GM20431 (cell line): ENCODE results near the gene PIEZO2.

Experiments used
- in situ Hi-C: fragments of 300-500 bp; cut with MseI, MboI; formaldehyde crosslinking; loops from one replicate; pipeline ENCODE4 v1.15.0; 2020; ENCODE audit warnings: low sequenced_read_pairs; ENCODE audit not compliant: unreplicated experiment

Gene PIEZO2

DNA sequence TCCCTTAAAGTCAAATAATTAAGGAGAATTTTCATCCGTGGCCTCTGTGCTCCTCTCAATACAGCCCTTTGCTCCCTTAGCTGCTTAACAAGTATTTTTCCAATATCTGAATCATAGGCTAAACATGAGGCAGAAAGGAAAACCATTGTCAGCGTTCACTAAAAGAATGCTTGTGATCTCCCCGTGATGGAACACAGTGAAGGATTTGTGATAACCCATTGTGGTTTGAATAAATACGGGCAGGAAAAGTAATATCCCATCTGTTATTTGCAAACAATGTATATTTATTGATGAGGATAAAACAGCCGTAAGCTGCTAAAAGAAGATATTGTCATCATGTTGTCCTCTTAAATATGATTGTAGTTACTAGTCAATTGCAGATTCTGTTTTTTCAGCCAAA lies 365.4 kb downstream of the PIEZO2 start:
- in situ Hi-C loops: no loop called here

DNA sequence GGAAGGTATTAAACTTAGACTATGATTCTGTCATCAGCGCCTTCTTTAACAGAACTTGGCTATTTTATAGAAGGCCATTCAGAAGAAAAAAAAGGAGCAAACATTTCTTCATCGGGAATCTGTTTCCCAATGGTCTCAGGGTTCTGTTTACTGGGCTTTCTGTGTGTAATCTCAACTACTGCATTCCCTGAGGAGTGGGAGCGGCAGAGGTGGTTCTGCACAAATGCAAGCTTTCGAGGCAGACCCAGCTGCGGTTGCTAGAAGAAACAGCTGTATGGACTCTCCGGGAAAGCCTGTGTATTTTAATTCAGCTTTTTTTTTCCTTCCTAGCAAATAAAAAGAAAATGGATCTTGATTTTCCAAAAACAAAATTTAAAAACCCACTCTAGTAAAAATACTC lies 372.9 kb downstream of the PIEZO2 start:
- in situ Hi-C loops: no loop called here

DNA sequence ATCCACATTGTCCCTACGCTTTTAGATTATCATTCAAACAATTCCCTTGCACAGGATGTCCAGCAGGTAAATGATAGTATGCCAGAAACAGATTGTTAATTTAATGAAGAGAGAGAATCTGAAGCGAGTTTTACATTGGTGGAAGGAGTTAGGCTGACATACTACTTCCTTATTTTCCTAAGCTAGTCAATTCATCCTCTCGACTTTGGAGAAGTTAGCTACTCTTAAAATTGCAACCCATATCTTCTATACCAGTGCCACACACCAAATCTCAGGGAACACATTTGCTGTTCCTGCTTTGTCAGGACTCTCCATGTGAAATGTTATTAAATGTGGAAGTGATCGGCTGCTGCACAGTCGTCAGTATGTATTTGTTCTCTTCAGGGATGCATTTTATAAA lies 374.3 kb downstream of the PIEZO2 start:
- in situ Hi-C loops: no loop called here

DNA sequence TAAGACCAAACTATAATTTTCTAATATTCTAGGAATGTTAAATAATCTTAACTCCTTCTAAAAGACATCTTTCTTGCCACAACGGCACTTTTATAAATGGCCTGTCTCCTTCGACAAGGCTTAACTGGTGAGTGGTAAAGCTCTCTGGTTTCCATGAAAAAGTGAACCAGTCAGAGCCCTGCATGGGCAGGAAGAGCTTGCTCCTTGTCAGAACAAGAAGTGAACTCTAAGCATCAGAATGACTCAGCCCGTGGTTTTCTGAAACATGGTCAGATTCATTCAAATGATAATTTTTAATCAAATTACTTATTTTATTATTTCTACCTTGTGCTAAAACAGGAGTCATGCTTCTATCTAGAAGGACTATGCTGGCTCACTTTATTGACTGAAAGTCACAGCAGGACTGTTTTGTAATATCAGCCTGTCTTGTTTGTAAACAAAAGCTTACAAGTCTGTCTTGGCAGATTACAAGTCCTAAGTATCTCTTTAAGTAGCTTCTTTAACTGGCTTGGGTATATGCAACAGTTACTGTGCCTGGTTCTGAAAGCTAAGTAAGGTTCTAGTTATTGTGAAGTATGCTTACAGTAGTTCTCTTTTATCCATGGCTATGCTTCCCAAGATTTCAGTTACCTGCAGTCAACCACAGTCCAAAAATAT lies 378.2 kb downstream of the PIEZO2 start:
- in situ Hi-C loops: no loop called here

DNA sequence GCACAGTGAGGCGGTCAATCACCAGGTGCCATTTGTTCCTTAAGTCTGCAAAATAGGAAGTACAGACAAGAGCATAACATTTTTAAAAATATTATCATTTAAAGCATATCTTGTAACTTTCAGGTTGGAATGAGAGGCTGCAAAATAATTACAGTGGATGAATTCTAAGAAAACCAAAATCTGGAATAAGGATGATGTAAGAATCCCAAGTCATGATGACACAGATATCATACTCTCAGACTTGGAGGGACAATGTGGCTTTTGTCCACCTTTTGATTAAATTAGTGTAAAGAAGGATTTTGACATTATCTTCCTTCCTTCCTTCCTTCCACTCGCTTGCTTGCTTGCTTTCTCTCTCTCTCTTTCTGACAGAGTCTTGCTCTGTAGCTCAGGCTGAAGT lies 379.1 kb downstream of the PIEZO2 start:
- in situ Hi-C loops: no loop called here

DNA sequence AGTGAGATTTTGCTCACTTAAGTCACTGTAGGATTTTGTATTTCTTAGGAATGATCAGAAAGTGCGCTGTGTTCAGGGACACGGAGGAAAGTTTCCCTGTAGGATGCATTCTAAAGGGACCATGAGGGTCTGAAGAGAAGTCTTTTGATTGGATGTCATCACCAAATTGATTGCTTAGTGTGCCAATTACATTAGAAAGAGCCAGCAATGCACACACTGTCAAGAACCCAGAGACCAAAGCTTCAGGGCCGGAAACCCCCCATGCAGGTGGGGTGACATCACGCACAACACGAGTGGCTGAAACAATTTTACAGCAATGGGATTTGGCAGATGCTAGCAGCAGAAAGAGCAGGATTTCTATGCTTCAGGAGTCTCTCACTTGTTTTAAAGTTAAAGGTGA lies 381.1 kb downstream of the PIEZO2 start:
- in situ Hi-C loops: no loop called here

DNA sequence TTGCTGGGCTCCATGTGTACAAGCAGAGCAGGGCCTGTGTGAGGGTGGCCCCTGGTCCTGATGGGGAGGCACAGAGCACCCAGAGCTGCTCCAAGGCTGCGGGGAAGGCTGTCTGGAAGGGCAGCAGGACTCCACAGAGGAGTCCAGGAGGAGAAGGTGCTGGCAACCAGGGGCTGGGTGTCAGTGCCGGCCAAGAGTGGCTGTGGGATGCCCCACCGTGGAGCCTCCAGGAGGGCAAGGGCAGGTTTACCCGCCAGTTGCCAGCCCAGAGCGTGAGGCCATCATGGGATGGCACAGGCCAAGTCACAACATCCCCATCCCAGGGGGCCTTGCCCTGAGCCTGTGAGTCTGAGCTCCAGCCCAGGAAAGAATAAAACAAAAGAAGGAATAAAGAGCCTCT lies 381.7 kb downstream of the PIEZO2 start:
- in situ Hi-C loops: no loop called here

DNA sequence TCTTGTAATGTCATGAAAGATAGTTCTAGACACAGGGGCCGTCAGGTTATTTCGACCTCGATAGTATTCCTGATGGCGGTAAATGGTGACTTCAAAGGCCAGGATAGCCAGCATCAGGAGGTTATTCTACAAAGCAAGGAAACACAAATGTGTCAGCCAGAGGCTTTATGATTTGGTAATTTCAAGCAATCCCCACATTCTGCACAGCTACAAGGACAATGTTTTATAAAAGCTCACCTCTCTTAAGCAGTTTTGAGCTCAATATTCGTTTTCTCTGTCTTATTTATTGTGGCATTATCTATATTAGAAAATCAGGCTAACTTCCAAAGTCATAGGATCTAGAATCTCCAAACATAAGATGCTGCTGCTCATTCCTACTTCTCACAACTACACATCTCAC lies 388.4 kb downstream of the PIEZO2 start:
- in situ Hi-C loops: no loop called here

DNA sequence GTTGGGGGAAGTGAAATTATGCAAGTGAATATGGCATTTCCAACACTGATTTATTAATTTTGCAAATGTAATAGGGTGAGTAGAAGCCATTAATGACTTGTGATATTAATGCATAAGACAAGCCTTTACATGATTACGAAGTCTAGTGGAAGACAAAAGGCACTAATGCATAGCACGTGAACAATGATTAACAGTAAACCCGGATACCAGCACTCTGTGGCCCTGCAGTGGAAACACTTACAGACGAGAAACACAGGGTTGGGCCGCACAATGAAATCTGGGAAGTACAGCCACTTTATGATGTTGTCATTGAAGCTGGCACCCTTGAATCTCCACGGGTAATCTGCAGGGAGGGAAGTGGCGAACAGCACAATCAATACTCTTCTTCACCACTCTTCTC lies 390.1 kb downstream of the PIEZO2 start:
- in situ Hi-C loops: no loop called here

DNA sequence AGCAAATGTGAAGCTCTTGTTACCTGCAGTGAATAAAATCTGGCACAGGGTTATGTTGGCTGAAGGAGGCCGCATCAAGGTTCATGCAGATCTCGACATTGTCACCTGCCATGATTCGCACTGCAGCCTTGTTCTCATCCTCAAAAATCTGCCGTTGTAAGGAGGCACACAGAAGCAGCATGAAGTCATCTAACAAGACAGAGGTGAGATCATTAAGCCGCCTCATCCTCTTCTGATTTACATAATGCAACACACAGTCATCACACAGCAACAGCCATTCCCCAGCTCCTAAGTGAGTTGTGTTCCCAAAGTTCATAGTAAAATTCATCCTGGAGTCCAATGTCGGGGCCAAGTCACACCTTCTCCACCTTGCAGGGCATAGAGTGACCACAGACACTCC lies 391.4 kb downstream of the PIEZO2 start:
- in situ Hi-C loops: no loop called here

DNA sequence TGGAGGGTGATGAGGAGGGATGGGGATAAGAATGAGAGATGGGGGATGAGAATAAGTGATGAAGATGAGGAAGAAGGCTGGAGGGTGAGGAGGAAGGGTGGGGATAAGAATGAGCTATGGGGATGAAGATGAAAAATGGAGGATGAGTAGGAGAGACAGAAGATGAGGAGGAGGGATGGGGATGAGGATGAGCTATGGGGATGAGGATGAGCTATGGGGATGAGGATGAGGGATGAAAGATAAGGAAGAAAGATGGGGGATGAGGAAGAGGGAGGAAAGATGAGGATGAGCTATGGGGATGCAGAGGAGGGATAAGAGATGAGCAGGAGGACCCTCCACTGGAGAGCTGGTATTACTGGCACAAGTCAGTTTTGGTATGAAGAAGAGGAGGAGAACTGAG lies 392.0 kb downstream of the PIEZO2 start:
- in situ Hi-C loops: no loop called here

DNA sequence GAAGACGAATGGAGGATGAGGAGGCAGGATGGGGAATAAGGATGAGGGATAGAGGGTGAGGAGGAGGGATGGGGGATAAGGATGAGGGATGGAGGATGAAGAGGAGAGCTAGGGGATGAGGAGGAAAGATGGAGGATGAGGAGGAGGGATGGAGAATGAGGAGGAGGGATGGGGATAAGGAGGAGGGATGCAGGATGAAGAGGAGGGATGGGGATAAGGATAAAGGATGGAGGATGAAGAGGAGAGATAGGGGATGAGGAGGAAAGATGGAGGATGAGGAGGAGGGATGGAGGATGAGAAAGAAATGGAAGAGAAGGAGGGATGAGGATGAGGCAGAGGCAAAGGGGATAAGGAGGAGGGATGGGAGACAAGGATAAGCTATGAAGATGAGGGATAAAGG lies 393.5 kb downstream of the PIEZO2 start:
- in situ Hi-C loops: no loop called here

DNA sequence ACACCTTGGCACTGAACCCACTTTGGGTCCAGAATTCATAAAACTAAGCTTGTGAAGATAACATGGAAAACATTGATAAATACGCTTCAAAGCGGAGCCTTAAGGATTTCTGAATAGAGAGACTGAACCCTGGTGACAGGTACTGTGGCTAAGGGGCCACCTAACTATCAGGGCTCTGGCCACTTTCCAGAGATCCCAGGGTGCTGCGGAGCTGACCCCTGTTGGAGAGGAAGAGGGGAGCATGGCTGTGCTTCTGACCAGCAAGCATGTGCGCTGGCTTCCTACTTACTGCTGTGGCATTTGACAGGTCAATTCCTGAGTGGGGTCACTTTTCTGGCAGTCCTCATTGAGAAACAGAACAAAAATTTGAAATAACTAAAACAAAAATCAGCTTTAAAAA lies 395.2 kb downstream of the PIEZO2 start:
- in situ Hi-C loops: no loop called here

DNA sequence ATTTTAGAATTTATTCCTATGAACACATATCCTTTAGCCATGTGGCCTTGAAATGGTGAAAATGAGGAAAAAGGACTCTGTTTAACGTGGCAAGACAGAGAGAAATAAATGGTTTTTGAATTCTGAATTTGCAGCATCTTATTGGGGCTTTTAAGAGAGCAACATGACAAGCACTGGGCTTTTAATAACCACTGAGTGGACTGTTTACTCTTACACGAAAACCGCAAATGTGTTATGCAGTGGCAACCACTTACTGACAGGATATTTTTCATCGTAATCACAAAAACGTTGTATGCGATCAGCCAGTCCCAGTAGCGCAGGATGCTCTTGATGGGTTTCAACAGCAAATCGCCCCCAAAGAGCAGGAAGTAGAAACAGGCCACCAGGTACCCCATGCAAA lies 397.0 kb downstream of the PIEZO2 start:
- in situ Hi-C loops: no loop called here

DNA sequence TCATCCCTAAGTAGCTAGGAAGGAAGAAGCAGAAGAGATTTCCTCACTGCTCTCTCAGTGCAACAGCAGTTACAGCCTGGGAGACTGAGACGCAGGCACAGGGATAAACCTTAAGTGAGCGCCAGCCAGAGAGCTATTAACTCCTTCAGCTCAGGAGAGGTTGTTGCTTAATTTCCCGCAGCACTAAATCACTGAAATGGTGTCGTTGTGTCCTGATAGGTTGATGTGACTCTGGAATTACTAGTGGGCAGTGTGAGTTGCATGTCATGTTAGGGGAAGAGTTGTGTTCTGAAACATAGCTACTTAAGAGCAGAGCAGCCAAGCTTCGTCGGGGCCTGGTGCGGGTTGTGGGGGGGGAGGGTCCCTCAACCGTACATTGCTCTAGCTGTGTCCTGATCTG lies 397.7 kb downstream of the PIEZO2 start:
- in situ Hi-C loops: no loop called here

DNA sequence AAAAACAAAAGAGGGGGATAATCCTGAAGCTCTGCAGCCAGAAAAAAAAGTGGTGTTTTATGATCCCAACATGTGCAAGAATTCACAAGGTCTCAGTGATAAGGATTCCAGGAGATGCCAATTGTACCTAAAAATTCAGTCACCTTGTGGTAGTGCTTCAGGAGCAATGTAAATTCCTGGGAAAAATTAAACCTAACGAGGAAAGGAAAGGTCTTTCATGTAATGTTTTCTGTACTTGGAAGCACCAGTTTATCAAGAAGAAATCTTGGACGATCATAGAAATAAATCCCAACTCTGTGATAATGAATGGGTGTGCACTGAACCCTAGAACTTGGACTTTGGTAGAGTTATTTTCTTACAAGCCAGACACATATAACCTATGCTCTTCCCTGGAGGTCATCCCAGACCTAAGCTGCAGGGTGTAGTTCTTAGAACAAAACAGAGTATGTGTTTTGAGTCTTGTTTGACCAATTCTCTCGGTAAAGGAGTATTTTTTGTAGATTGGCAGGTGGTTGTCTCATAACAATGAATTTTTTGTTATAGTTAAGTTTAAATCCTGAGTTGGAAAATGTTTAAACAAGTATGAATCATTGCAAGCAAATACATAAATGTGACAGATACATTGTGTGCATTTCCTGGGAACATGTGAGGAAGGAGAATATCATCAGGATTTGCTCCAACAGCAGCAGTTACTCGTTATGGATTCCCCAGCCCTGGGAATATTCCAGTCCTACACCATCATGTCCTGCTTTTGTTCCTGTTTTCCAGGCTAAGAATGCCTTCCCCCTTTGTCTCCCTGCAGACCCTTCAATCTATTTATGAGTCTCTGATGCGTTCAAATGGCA lies 399.0 kb downstream of the PIEZO2 start:
- in situ Hi-C loops: no loop called here

DNA sequence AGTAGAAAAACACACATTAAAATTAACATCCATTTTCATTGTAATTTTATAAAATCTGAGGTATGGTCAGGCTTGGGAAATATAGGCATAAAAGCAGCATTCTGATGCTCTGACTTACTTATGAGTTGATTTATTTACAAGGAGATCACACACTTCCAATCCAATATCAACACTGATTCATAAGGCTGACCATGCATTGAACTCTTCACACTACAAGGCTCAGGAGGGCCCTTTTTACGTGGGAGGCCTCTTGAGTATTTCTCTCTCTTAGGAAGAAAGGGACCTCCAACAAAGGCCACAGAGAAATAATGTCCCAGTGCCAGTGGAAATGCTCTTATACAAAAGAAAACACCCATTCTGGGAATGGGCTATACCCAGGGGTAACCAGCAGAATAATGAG lies 400.7 kb downstream of the PIEZO2 start:
- in situ Hi-C loops: no loop called here

DNA sequence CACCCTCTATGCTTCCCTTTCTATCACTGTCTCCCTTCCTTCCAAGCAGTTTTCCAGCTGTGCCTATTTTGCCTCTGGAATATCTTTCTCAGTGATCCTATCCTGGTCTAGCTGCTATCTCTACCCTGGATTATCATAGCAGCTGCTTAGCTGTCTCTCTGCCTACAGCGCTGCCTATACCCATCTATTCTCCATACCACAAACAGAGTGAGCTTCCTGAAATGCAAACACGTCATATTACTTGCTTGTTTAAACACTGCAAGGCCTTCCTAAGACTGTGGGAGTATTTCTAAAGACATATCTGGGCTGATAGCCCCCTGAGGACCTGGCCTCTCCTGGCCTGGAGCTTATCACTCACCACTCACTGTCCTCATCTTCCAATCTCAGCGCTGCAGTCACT lies 403.4 kb downstream of the PIEZO2 start:
- in situ Hi-C loops: no loop called here

DNA sequence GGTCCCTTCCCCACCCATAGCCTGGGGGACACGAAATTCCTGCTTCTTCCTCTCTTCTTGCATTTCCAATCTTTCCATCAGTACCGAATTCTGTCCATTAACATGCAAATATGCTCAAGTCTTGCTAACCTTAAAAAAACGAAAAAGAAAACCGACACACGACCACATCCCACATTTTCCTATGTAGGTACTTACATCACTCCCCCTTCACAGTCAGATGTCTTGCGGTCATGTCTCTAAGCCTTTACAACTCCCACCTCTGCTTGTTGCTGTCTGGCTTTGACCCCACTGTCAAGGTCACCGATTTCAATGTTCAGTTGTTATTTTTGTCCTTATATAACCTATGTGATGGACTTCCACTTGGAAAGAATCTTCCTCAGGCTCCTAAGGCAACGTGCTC lies 404.1 kb downstream of the PIEZO2 start:
- in situ Hi-C loops: no loop called here

DNA sequence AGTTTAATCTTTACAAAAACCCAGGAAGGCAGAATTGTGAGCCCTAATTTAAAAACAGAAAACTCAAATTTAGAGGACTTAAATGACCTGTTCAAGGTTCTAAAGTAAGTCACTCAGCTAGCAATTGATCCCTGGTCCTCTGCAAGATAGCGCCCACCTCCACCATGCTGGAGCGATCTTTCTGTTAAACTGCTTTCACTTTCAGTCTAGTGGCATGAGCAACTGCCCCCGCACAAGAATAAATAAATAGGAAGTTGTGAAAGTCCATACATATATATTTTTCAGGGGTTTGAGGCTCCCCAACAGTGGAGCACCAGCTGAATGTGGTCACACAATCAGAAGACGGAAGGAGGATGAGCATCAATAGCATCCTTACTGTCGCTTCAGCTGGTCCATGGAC lies 405.6 kb downstream of the PIEZO2 start:
- in situ Hi-C loops: no loop called here

DNA sequence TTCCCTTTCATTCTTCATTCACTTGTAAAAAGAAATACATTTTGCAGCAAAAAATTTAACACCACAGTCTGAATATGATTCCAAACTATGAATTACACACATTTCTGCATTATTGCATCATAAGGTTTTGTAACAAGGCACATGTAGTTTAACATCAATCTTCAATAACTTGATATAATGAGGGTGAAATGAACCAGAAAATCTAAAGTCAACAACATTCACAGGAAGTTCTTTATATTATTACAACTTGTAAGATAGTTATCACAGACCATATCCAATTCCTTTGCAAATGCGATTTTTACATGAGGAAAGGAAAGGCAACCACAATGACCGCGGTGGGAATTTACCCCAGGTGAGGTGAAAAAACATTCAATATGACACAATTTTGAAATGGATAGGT lies 410.2 kb downstream of the PIEZO2 start:
- in situ Hi-C loops: no loop called here

DNA sequence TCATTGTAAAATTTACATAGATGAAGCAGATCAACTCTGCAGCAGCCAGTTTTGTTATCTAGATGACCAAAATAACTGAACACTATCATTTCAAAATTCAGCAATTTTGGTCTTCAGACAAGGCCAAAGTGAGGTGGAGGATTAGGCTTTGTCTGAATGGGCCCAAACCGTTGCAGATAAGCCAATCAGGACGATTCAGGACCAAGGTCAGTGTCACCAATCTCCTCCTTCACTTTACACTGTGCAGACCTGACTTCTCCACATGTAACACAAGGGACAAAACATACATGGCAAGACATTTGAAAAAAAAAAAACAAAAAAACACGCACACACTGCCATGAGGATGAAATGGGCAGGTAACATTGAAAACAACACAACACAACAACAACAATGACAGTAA lies 412.4 kb downstream of the PIEZO2 start:
- in situ Hi-C loops: no loop called here
